NT2/D1 (cell line): ENCODE data around the gene CSF2.

Experiments
- SUZ12 ChIP-seq: IDR thresholded peaks from 2 replicates; pipeline ENCODE4 v1.6.1; 2011; ENCODE audit not compliant: insufficient read length, insufficient read depth; ENCODE audit errors: extremely low read depth
- YY1 ChIP-seq: IDR thresholded peaks from 2 replicates; pipeline ENCODE4 v1.6.1; 2011; ENCODE audit not compliant: insufficient read length, insufficient read depth
- ZNF274 ChIP-seq: IDR thresholded peaks from 2 replicates; pipeline ENCODE4 v1.6.1; 2011; ENCODE audit warnings: mild to moderate bottlenecking, low read depth, low read length

GRCh38 chr5:132070460-132071337 is 2.9 kb upstream of the CSF2 start:
- no peak for TF ChIP-seq ZNF274
- no peak for TF ChIP-seq YY1
- no peak for TF ChIP-seq SUZ12
